Measurements from ENCODE around the gene GPR39. TPM values are rescaled to one million over a fixed set of nuclear protein-coding genes. Genes with fewer than 3 reads are reported as not detected.

GPR39 gene
- total RNA-seq, 3 donors from 2014 or later (not counting 1 experiment from before 2014, with no cell fraction given): not detected

- no peak for DNase-seq
- intact Hi-C loops (cut with micrococcal nuclease): no loop called here
- no peaks in the 10 kb centered on the region for H3K36me3 Mint-ChIP-seq
- H3K9me3 Mint-ChIP-seq: peaks cover 3 to 8% of the 10 kb centered on the region in 2 donors
- no peaks in the 10 kb centered on the region for H3K36me3 ChIP-seq (ENCODE audit: control insufficient read depth, insufficient read depth, low read length)
- H3K27me3 Mint-ChIP-seq (ENCODE audit: low read depth in 2 of 2): peaks cover 0 to 2% of the 10 kb centered on the region in 2 donors
- H3K4me3 ChIP-seq (ENCODE audit: low read length): no peak overlapping the region
- ATAC-seq: no peak
- H3K27me3 ChIP-seq (ENCODE audit: control insufficient read depth, insufficient read depth, low read length): peaks cover 5% of the 10 kb centered on the region
- no peak overlapping the region for H3K27ac Mint-ChIP-seq
- no peak overlapping the region for H3K4me3 Mint-ChIP-seq
- no peak overlapping the region for H3K27ac ChIP-seq (ENCODE audit: low read length)
- no peaks in the 10 kb centered on the region for H3K4me1 Mint-ChIP-seq
- WGBS (ENCODE audit: insufficient coverage): 74% methylated on average over 1 of the region's 3 CpGs
- TF ChIP-seq, protein P1, sequence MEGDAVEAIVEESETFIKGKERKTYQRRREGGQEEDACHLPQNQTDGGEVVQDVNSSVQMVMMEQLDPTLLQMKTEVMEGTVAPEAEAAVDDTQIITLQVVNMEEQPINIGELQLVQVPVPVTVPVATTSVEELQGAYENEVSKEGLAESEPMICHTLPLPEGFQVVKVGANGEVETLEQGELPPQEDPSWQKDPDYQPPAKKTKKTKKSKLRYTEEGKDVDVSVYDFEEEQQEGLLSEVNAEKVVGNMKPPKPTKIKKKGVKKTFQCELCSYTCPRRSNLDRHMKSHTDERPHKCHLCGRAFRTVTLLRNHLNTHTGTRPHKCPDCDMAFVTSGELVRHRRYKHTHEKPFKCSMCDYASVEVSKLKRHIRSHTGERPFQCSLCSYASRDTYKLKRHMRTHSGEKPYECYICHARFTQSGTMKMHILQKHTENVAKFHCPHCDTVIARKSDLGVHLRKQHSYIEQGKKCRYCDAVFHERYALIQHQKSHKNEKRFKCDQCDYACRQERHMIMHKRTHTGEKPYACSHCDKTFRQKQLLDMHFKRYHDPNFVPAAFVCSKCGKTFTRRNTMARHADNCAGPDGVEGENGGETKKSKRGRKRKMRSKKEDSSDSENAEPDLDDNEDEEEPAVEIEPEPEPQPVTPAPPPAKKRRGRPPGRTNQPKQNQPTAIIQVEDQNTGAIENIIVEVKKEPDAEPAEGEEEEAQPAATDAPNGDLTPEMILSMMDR (IDR thresholded peaks at IDR 0.05): no peak
- no peaks in the 10 kb centered on the region for H3K9me3 ChIP-seq (ENCODE audit: control insufficient read depth, insufficient read depth, low read length)
- H3K4me1 ChIP-seq (ENCODE audit: control insufficient read depth, insufficient read depth, low read length): no peaks in the 10 kb centered on the region
Measured at GRCh38 chr2:132419235-132419634, 2.6 kb downstream of the GPR39 start.

DNA sequence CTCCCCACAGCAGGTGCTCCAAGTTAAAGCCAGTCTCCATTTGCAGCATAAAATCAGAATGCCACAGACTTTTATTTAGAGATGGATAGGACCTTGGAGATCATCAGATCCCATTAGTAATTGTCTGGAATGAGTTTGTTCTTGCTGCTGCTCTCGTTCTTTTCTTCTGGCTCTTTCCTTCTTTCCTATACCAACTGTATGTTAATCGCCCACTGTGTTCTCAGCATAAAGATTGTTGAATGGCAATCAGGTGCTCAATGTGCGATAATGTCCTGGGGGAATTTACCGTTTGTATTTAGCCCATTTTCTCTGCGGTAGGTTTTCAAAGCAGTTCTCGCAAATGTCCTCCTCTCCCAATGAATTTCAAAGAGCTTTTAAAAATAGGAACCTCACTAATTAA is 3.3 kb downstream of the GPR39 start:
- no peak overlapping the region for H3K27ac Mint-ChIP-seq
- Histone ChIP-seq H3K9me3 (ENCODE audit: control insufficient read depth, insufficient read depth, low read length) (no peaks in the 10 kb centered on the region), H3K36me3 (ENCODE audit: control insufficient read depth, insufficient read depth, low read length) (no peaks in the 10 kb centered on the region), H3K27ac (ENCODE audit: low read length) (no peak overlapping the region), H3K4me1 (ENCODE audit: control insufficient read depth, insufficient read depth, low read length) (no peaks in the 10 kb centered on the region), H3K4me3 (ENCODE audit: low read length) (no peak overlapping the region), H3K27me3 (ENCODE audit: control insufficient read depth, insufficient read depth, low read length) (peaks cover 5% of the 10 kb centered on the region)
- peaks cover 0 to 2% of the 10 kb centered on the region in 2 donors for H3K27me3 Mint-ChIP-seq (ENCODE audit: low read depth in 2 of 2)
- no peak for ATAC-seq
- intact Hi-C loops (cut with micrococcal nuclease): no loop called here
- peaks cover 4 to 9% of the 10 kb centered on the region in 2 donors for H3K9me3 Mint-ChIP-seq
- TF ChIP-seq, protein P1 (IDR thresholded peaks at IDR 0.05): no peak
- no peaks in the 10 kb centered on the region for H3K36me3 Mint-ChIP-seq
- 97% methylated on average over 3 of the region's 6 CpGs for WGBS (ENCODE audit: insufficient coverage)
- no peaks in the 10 kb centered on the region for H3K4me1 Mint-ChIP-seq
- no peak overlapping the region for H3K4me3 Mint-ChIP-seq
- DNase-seq: no peak

DNA sequence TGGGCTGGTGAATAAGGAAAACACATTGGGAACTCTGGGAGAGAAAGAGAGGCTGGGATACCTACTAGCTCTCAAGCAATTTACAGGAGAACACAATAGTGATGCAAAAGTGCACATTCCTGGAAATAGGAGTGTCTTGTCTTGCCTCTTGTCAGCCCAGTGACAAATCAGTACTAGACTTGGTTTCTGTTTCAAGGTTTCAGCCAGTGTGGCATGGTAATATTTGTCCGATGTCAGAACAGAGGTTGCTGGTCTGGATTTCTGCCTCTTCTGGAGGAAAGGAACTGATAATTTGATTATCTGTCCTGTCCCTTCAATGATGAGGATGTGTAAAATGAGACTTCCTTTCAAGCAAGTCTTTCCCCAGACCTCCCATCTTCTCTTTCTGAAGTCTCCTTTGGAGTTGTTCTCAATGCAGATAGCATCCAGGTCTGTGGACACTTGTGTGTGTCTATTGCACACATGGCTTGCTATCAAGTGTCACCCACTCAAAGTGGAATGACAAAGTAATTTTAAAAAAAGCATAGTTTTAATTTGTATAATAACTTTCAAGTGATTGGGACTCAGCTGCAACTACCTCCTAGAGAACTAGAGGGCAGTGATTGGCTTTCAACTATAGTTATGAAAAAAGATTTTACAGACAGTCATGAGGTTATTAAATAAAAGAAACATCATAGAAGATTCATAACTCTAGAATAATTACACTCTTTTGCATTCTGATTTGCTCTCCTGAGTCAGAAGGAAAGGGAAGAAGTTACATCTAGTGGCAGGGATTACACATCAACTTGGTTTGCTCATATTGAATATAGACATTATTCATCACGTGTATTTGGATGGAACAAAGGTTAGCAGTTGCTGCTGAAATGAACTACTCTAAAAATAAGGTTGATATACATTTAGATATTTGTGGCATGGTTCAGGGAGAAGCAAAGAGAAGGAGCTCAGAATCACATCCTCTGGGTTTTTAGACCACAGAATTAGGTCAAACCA is 4.5 kb downstream of the GPR39 start:
- H3K4me1 Mint-ChIP-seq: no peaks in the 10 kb centered on the region
- H3K4me1 ChIP-seq (ENCODE audit: control insufficient read depth, insufficient read depth, low read length): no peaks in the 10 kb centered on the region
- no peak overlapping the region for H3K4me3 Mint-ChIP-seq
- WGBS (ENCODE audit: insufficient coverage): 87% methylated on average over 2 of the region's 2 CpGs
- peaks cover 6 to 10% of the 10 kb centered on the region in 2 donors for H3K9me3 Mint-ChIP-seq
- intact Hi-C loops (cut with micrococcal nuclease): no loop called here
- H3K27ac Mint-ChIP-seq: no peak overlapping the region
- H3K4me3 ChIP-seq (ENCODE audit: low read length): no peak overlapping the region
- ATAC-seq: no peak
- H3K27me3 Mint-ChIP-seq (ENCODE audit: low read depth in 2 of 2): no peaks in the 10 kb centered on the region
- no peaks in the 10 kb centered on the region for H3K36me3 Mint-ChIP-seq
- H3K27ac ChIP-seq (ENCODE audit: low read length): no peak overlapping the region
- H3K27me3 ChIP-seq (ENCODE audit: control insufficient read depth, insufficient read depth, low read length): no peaks in the 10 kb centered on the region
- no peak for DNase-seq
- H3K9me3 ChIP-seq (ENCODE audit: control insufficient read depth, insufficient read depth, low read length): no peaks in the 10 kb centered on the region
- TF ChIP-seq, protein P1 (IDR thresholded peaks at IDR 0.05): no peak
- H3K36me3 ChIP-seq (ENCODE audit: control insufficient read depth, insufficient read depth, low read length): no peaks in the 10 kb centered on the region

All from natural killer cell (primary cell).